ENCODE results near the gene CALD1. TPM values are rescaled to one million over a fixed set of nuclear protein-coding genes. Genes with fewer than 3 reads are reported as not detected.
A peak's percentile ranks its signal among the peaks of the same experiment; 100 is the strongest.

Gene CALD1
- polyA plus RNA-seq, 4 donors: 217 to 273 (median 247) TPM

GRCh38 chr7:134784251-134785049, 5.0 kb downstream of the CALD1 start:
- no peak for DNase-seq (ENCODE audit: low read depth in 4 of 4, low spot score in 2 of 4)

GRCh38 chr7:134785842-134786241, 6.4 kb downstream of the CALD1 start:
- DNase-seq (ENCODE audit: low read depth in 4 of 4, low spot score in 2 of 4): no peak

- no peak for DNase-seq (ENCODE audit: low read depth in 4 of 4, low spot score in 2 of 4)
These were observed 7.6 kb downstream of the CALD1 start for GRCh38 chr7:134787064-134787463.

- no peak for DNase-seq (ENCODE audit: low read depth in 4 of 4, low spot score in 2 of 4)
These were observed 8.3 kb downstream of the CALD1 start for GRCh38 chr7:134787720-134788119.

GRCh38 chr7:134788191-134788590, 8.8 kb downstream of the CALD1 start:
- DNase-seq (ENCODE audit: low read depth in 4 of 4, low spot score in 2 of 4): no peak

GRCh38 chr7:134789967-134790685, 10.7 kb downstream of the CALD1 start:
- no peak for DNase-seq (ENCODE audit: low read depth in 4 of 4, low spot score in 2 of 4)

- DNase-seq (ENCODE audit: low read depth in 4 of 4, low spot score in 2 of 4): no peak
These were observed 13.5 kb downstream of the CALD1 start for GRCh38 chr7:134792968-134793367.

- no peak for DNase-seq (ENCODE audit: low read depth in 4 of 4, low spot score in 2 of 4)
These were observed 15.8 kb downstream of the CALD1 start for GRCh38 chr7:134795231-134795630.

GRCh38 chr7:134798155-134798554, 18.7 kb downstream of the CALD1 start:
- DNase-seq (ENCODE audit: low read depth in 4 of 4, low spot score in 2 of 4): no peak

- DNase-seq (ENCODE audit: low read depth in 4 of 4, low spot score in 2 of 4): no peak
These were observed 19.9 kb downstream of the CALD1 start for GRCh38 chr7:134799377-134799776.

- no peak for DNase-seq (ENCODE audit: low read depth in 4 of 4, low spot score in 2 of 4)
These were observed 23.3 kb downstream of the CALD1 start for GRCh38 chr7:134802762-134803161.

- no peak for DNase-seq (ENCODE audit: low read depth in 4 of 4, low spot score in 2 of 4)
These were observed 24.9 kb downstream of the CALD1 start for GRCh38 chr7:134804351-134804750.

- no peak for DNase-seq (ENCODE audit: low read depth in 4 of 4, low spot score in 2 of 4)
These were observed 25.4 kb downstream of the CALD1 start for GRCh38 chr7:134804854-134805253.

- no peak for DNase-seq (ENCODE audit: low read depth in 4 of 4, low spot score in 2 of 4)
These were observed 26.8 kb downstream of the CALD1 start for GRCh38 chr7:134806197-134806596.

- DNase-seq (ENCODE audit: low read depth in 4 of 4, low spot score in 2 of 4): no peak
These were observed 30.2 kb downstream of the CALD1 start for GRCh38 chr7:134809616-134810015.

- peak in 2 of 4 donors; percentile 41 to 49 for DNase-seq (ENCODE audit: low read depth in 4 of 4, low spot score in 2 of 4)
These were observed 32.3 kb downstream of the CALD1 start for GRCh38 chr7:134811765-134812164.

- no peak for DNase-seq (ENCODE audit: low read depth in 4 of 4, low spot score in 2 of 4)
These were observed 34.4 kb downstream of the CALD1 start for GRCh38 chr7:134813663-134814396.

GRCh38 chr7:134814730-134815364, 35.4 kb downstream of the CALD1 start:
- no peak for DNase-seq (ENCODE audit: low read depth in 4 of 4, low spot score in 2 of 4)

GRCh38 chr7:134818613-134819345, 39.3 kb downstream of the CALD1 start:
- DNase-seq (ENCODE audit: low read depth in 4 of 4, low spot score in 2 of 4): no peak

- DNase-seq (ENCODE audit: low read depth in 4 of 4, low spot score in 2 of 4): no peak
These were observed 40.0 kb downstream of the CALD1 start for GRCh38 chr7:134819401-134819800.

Data from left renal cortex interstitium (tissue), 4 donors.